Upper lobe of left lung (tissue), 6 donors: Measurements from ENCODE around the gene ESRRG. TPM values are rescaled to one million over a fixed set of nuclear protein-coding genes. Genes with fewer than 3 reads are reported as not detected.

Source experiments
- ATAC-seq, 2 donors: fragments of 200-7000 bp; cut with Tn5 transposase; one replicate each; pipeline ENCODE4 v1.9.1; 2022; ENCODE audit warnings: mild to moderate bottlenecking in 2 of 2, moderate library complexity in 2 of 2; ENCODE audit not compliant: low FRiP score in 2 of 2
- DNase-seq, 2 donors: peaks; one replicate each; pipeline ENCODE4 v3.0.0-alpha.2; 2019 to 2020
- H3K27ac ChIP-seq, 4 donors: fragments of 200-600 bp; sonication (generic); one replicate each; pipeline ENCODE4 v1.5.1; 2016 to 2019
- H3K27me3 ChIP-seq, 4 donors: fragments of 200-600 bp; sonication (generic); one replicate each; pipeline ENCODE4 v1.5.1; 2017 to 2019
- H3K36me3 ChIP-seq, 4 donors: fragments of 200-600 bp; sonication (generic); one replicate each; pipeline ENCODE4 v1.5.1; 2016 to 2019
- H3K4me1 ChIP-seq, 4 donors: fragments of 200-600 bp; sonication (generic); one replicate each; pipeline ENCODE4 v1.5.1; 2018 to 2019
- H3K4me3 ChIP-seq, 4 donors: fragments of 200-600 bp; sonication (generic); one replicate each; pipeline ENCODE4 v1.5.1; 2017 to 2019; ENCODE audit warnings: mild to moderate bottlenecking in 2 of 4, moderate library complexity in 1 of 4
- H3K9me3 ChIP-seq, 4 donors: fragments of 200-600 bp; sonication (generic); one replicate each; pipeline ENCODE4 v1.5.1; 2018 to 2019
- EP300 ChIP-seq, 4 donors: sonication (generic); formaldehyde crosslinking; IDR thresholded peaks; one replicate each; pipeline ENCODE4 v1.5.1; 2017; ENCODE audit warnings: antibody characterized with exemption in 4 of 4, control low read depth in 2 of 4
- POLR2A ChIP-seq, 4 donors: fragments of 450-650 bp; IDR thresholded peaks; one replicate each; pipeline ENCODE4 v1.5.1; 2016 to 2017; ENCODE audit warnings: antibody characterized with exemption in 4 of 4, mild to moderate bottlenecking in 2 of 4
- POLR2AphosphoS5 ChIP-seq, 2 donors: sonication (generic); formaldehyde crosslinking; IDR thresholded peaks; one replicate each; pipeline ENCODE4 v1.5.1; 2017; ENCODE audit warnings: antibody characterized with exemption in 2 of 2
- WGBS, 2 donors: methylation state at CpG; one replicate each; pipeline ENCODE4 v1.1.5; 2017 to 2018; 5-methylcytosine and 5-hydroxymethylcytosine counted together
- total RNA-seq, 6 donors: library from RNA; depleted of rRNA in 4 of 6; stranded (reverse); fragments of >200 nt in 4 of 6; gene quantifications; one replicate each; pipeline versions ENCODE4 v1.1.0 to v1.2.1, GENCODE V29; 2016 to 2021
- TF ChIP-seq, protein P1 (sequence below), 6 experiments: fragments of 450-650 bp in 4 of 6; fragments of 200-600 bp in 2 of 6; sonication (generic) in 2 of 6; IDR thresholded peaks; one replicate each; pipeline ENCODE4 v1.5.1; 2016 to 2019; ENCODE audit warnings: antibody characterized with exemption in 6 of 6
- donor health status: DM: no; HTN: no; CAD: no; lungs with moderate emphysema.
- donor health status: DM: no; HTN: yes; CAD: no; lungs with severe emphysema.

The ESRRG gene
- total RNA-seq, 6 donors from 2014 or later, result 0.23 to 3.2 (median 0.95) TPM

DNA sequence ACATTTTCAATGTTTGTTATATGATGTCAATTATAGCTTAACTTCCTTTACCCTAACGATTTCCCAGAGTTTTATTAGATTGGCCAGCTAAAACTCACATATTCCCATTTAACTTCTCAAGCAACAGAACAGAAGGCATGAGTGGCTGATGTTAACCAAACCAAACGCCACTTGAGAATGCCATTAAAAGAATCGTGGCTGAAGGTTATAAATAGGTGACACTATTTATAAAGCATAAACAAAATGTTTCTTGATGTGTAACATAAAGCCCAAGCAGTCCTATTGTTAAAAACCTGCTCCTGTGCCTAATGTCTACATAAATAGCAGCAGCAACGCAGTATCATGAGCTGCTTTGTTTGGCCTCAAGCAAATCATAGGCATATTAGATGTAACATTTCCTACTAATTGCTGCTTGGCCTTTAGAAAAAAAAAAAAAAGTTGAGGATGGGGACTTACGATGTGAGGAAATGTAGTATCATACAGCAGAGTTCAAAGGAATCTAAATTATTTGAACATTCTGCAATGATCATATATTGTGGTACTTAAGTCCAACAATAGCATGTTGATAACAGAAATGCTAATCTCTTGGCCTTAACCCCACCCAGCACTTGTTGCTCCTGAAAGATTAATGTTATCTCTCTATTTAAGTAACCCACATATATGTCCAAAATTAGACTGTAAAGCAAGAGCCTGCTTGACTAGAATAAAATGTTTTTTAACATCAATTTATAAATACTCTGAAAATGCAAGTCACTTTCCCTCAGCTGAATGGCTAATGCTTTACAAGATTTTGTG lies 106.0 kb downstream of the ESRRG start:
- H3K4me1 ChIP-seq, result no peaks in the 10 kb centered on the region
- no peaks in the 10 kb centered on the region for H3K27me3 ChIP-seq
- 52 to 57% methylated on average over 5 of the region's 5 CpGs for WGBS, 2 donors
- no peaks in the 10 kb centered on the region for H3K9me3 ChIP-seq
- DNase-seq (no peak), ATAC-seq (no peak)
- TF ChIP-seq POLR2AphosphoS5 (IDR thresholded peaks at IDR 0.05) (no peak), EP300 (IDR thresholded peaks at IDR 0.05) (no peak), POLR2A (IDR thresholded peaks at IDR 0.05) (no peak)
- TF ChIP-seq, protein P1, sequence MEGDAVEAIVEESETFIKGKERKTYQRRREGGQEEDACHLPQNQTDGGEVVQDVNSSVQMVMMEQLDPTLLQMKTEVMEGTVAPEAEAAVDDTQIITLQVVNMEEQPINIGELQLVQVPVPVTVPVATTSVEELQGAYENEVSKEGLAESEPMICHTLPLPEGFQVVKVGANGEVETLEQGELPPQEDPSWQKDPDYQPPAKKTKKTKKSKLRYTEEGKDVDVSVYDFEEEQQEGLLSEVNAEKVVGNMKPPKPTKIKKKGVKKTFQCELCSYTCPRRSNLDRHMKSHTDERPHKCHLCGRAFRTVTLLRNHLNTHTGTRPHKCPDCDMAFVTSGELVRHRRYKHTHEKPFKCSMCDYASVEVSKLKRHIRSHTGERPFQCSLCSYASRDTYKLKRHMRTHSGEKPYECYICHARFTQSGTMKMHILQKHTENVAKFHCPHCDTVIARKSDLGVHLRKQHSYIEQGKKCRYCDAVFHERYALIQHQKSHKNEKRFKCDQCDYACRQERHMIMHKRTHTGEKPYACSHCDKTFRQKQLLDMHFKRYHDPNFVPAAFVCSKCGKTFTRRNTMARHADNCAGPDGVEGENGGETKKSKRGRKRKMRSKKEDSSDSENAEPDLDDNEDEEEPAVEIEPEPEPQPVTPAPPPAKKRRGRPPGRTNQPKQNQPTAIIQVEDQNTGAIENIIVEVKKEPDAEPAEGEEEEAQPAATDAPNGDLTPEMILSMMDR (IDR thresholded peaks at IDR 0.05), result no peak
- H3K27ac ChIP-seq, result no peak overlapping the region
- no peaks in the 10 kb centered on the region for H3K36me3 ChIP-seq
- no peak overlapping the region for H3K4me3 ChIP-seq

- no peaks in the 10 kb centered on the region for H3K36me3 ChIP-seq
- WGBS, 2 donors, result 68 to 76% methylated on average over 4 of the region's 4 CpGs
- DNase-seq, result no peak
- H3K4me3 ChIP-seq, result no peak overlapping the region
- H3K4me1 ChIP-seq, result no peaks in the 10 kb centered on the region
- no peak for TF ChIP-seq EP300 (IDR thresholded peaks at IDR 0.05)
- TF ChIP-seq, protein P1 (IDR thresholded peaks at IDR 0.05), result no peak
- no peaks in the 10 kb centered on the region for H3K9me3 ChIP-seq
- no peaks in the 10 kb centered on the region for H3K27me3 ChIP-seq
- no peak overlapping the region for H3K27ac ChIP-seq
- ATAC-seq, result no peak
Observed at GRCh38 chr1:216616425-216616824, 106.8 kb downstream of the ESRRG start.

- 89 to 90% methylated on average over 12 of the region's 12 CpGs for WGBS, 2 donors
- H3K27ac ChIP-seq, result no peak overlapping the region
- no peaks in the 10 kb centered on the region for H3K27me3 ChIP-seq
- H3K9me3 ChIP-seq, result no peaks in the 10 kb centered on the region
- TF ChIP-seq, protein P1 (IDR thresholded peaks at IDR 0.05), result no peak
- TF ChIP-seq POLR2A (IDR thresholded peaks at IDR 0.05), result no peak
- TF ChIP-seq EP300 (IDR thresholded peaks at IDR 0.05), result no peak
- TF ChIP-seq POLR2AphosphoS5 (IDR thresholded peaks at IDR 0.05), result no peak
- H3K36me3 ChIP-seq, result no peaks in the 10 kb centered on the region
- H3K4me1 ChIP-seq, result no peaks in the 10 kb centered on the region
- no peak for ATAC-seq
- no peak overlapping the region for H3K4me3 ChIP-seq
- no peak for DNase-seq
Observed at GRCh38 chr1:216614011-216614934, 109.0 kb downstream of the ESRRG start.

DNA sequence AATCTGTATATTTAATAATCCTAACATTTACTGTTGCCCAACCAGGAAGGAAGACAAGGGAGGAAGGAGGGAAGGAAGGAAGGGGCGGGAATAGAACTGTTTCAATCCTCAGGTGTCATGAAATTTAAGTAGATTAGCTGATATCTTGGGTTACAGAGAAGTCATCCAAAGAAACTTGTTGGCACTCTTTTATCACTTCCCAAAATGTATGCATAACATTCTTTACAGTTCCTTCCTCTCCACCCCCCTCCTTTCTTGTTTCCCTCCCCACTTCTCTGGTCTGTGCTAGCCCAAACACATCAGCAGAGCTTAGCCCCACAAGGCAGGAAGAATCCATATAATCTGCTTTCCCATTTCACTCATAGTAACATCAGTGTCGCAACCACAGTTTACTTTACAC lies 110.9 kb downstream of the ESRRG start:
- no peak overlapping the region for H3K27ac ChIP-seq
- no peaks in the 10 kb centered on the region for H3K36me3 ChIP-seq
- TF ChIP-seq EP300 (IDR thresholded peaks at IDR 0.05) (no peak), POLR2AphosphoS5 (IDR thresholded peaks at IDR 0.05) (no peak), POLR2A (IDR thresholded peaks at IDR 0.05) (no peak)
- TF ChIP-seq, protein P1 (IDR thresholded peaks at IDR 0.05), result no peak
- H3K9me3 ChIP-seq, result no peaks in the 10 kb centered on the region
- H3K4me3 ChIP-seq, result no peak overlapping the region
- no peak for DNase-seq
- no peak for ATAC-seq
- no peaks in the 10 kb centered on the region for H3K27me3 ChIP-seq
- WGBS, 2 donors, result 72 to 75% methylated on average over 2 of the region's 2 CpGs
- no peaks in the 10 kb centered on the region for H3K4me1 ChIP-seq
